GM13977 (cell line): Measurements from ENCODE around the gene PARD3.

ENCODE experiments used
- DNase-seq: peaks from one replicate; pipeline ENCODE4 v3.0.0; 2012; ENCODE audit warnings: low spot score
- CTCF ChIP-seq: IDR thresholded peaks from 2 replicates; pipeline ENCODE4 v1.5.1; 2012; ENCODE audit warnings: mild to moderate bottlenecking, control low read depth; ENCODE audit not compliant: insufficient read depth; ENCODE audit errors: extremely low read depth, missing control alignments
- in situ Hi-C: fragments of 300-500 bp; cut with MboI; formaldehyde crosslinking; loops from one replicate; pipeline ENCODE4 v1.12.0; 2022; ENCODE audit warnings: low sequenced_read_pairs, low pct_unique_long_range_greater_than_20kb, mixed read lengths, inconsistent platforms; ENCODE audit not compliant: unreplicated experiment

PARD3 gene

GRCh38 chr10:34792881-34793280 is 22.2 kb downstream of the PARD3 start:
- DNase-seq: no peak
- no peak for TF ChIP-seq CTCF
- in situ Hi-C loops: no loop called here

GRCh38 chr10:34791947-34792346 is 23.1 kb downstream of the PARD3 start:
- DNase-seq: no peak
- in situ Hi-C loops: no loop called here
- no peak for TF ChIP-seq CTCF

GRCh38 chr10:34791228-34791627 is 23.9 kb downstream of the PARD3 start:
- no peak for DNase-seq
- TF ChIP-seq CTCF: no peak
- in situ Hi-C loops: no loop called here

- in situ Hi-C loops: no loop called here
- no peak for TF ChIP-seq CTCF
- DNase-seq: no peak
Measured at GRCh38 chr10:34789966-34790506, 25.1 kb downstream of the PARD3 start.

- in situ Hi-C loops: no loop called here
- no peak for DNase-seq
- TF ChIP-seq CTCF: no peak
Measured at GRCh38 chr10:34786464-34786863, 28.6 kb downstream of the PARD3 start.

GRCh38 chr10:34781711-34782110 is 33.4 kb downstream of the PARD3 start:
- in situ Hi-C loops: no loop called here
- TF ChIP-seq CTCF: no peak
- no peak for DNase-seq
